ENCODE data around the gene CD247. TPM values are rescaled to one million over a fixed set of nuclear protein-coding genes. Genes with fewer than 3 reads are reported as not detected.

Gene CD247
- total and polyA plus RNA-seq, 2 of the 4 experiments (the other 2 are of a cell fraction), result not detected

GRCh38 chr1:167472752-167473521, 45.4 kb downstream of the CD247 start:
- Histone ChIP-seq H2BK5ac (ENCODE audit: low read depth, low read length, poor library complexity, severe bottlenecking) (no peak overlapping the region), H3K4ac (ENCODE audit: low read depth, low read length) (no peak overlapping the region), H2AK9ac (replicated peaks; ENCODE audit: low read depth, low read length, poor library complexity) (no peak overlapping the region), H2AFZ (replicated peaks; ENCODE audit: low read length, poor library complexity) (no peak overlapping the region), H2BK20ac (ENCODE audit: low read depth, low read length) (no peak overlapping the region), H3K56ac (ENCODE audit: extremely low read depth, insufficient read depth, low read length) (no peak overlapping the region), H4K5ac (ENCODE audit: low read depth, low read length) (no peak overlapping the region), H2BK120ac (ENCODE audit: low read depth, low read length) (no peak overlapping the region), H3K4me3 (ENCODE audit: insufficient read depth, low read depth, low read length) (no peak overlapping the region), H3K14ac (replicated peaks; ENCODE audit: low read depth, low read length) (no peak overlapping the region), H3K9me3 (ENCODE audit: control insufficient read depth, insufficient read depth, low read length) (no peaks in the 10 kb centered on the region), H3K23ac (ENCODE audit: low read depth, low read length) (no peak overlapping the region), H3K27me3 (ENCODE audit: control insufficient read depth, insufficient read depth, low read length) (peaks cover 11% of the 10 kb centered on the region), H3K4me1 (ENCODE audit: control insufficient read depth, insufficient read depth, low read length) (no peaks in the 10 kb centered on the region), H2AK5ac (ENCODE audit: low read depth, low read length) (no peak overlapping the region), H3K27ac (ENCODE audit: insufficient read depth, low read length) (no peak overlapping the region), H3K79me1 (ENCODE audit: low read depth in 1 of 2, low read length in 2 of 2) (no peaks in the 10 kb centered on the region), H3K4me2 (ENCODE audit: low read depth, low read length) (no peak overlapping the region), H3K9ac (ENCODE audit: low read depth, low read length) (no peak overlapping the region), H4K91ac (ENCODE audit: insufficient read depth, low read depth, low read length) (no peak overlapping the region), H4K8ac (ENCODE audit: low read depth in 2 of 2, low read length in 2 of 2) (no peak overlapping the region), H2BK15ac (ENCODE audit: low read depth, low read length) (no peak overlapping the region), H3K9me1 (ENCODE audit: insufficient read depth, low read length) (no peaks in the 10 kb centered on the region), H4K20me1 (ENCODE audit: insufficient read depth, low read length) (no peaks in the 10 kb centered on the region), H3K36me3 (ENCODE audit: control insufficient read depth, insufficient read depth, low read length) (no peaks in the 10 kb centered on the region), H3K18ac (ENCODE audit: low read depth, low read length) (no peak overlapping the region)
- TF ChIP-seq CEBPB (IDR thresholded peaks at IDR 0.05; ENCODE audit: low read depth, low read length), result no peak
- WGBS, 2 experiments (ENCODE audit: extremely low coverage in 2 of 2, insufficient read length in 1 of 2), result no CpG with 5 or more reads among the region's 10 CpGs
- no TSS peak for BruUV-seq (replicated peaks)
- ChIA-PET CTCF (interaction anchor here (0.6 to 1.2 kb wide), 2 partner anchors 16 to 355 kb away, joined by 3 read pairs; no protein-coding TSS in a partner anchor), POLR2A (ENCODE audit: unreplicated experiment) (no interaction called here)
- in situ Hi-C loops (cut with MboI; ENCODE audit: low sequenced_read_pairs) (no loop called here), dilution Hi-C loops (cut with HindIII; ENCODE audit: low sequenced_read_pairs, unreplicated experiment) (no loop called here), intact Hi-C loops (cut with micrococcal nuclease) (no loop called here)
- ATAC-seq (ENCODE audit: low read depth) (no peak), DNase-seq (no peak)
